Activated CD4-positive, alpha-beta T cell treated with anti-CD3 and anti-CD28 coated beads, Interleukin-2, amount 50 U/mL, for 1 hour (primary cell): ENCODE results near the gene HMGXB4.

Experiments
- DNase-seq: peaks from one replicate; pipeline ENCODE4 v3.0.0-alpha.2; 2020

The HMGXB4 gene

DNA sequence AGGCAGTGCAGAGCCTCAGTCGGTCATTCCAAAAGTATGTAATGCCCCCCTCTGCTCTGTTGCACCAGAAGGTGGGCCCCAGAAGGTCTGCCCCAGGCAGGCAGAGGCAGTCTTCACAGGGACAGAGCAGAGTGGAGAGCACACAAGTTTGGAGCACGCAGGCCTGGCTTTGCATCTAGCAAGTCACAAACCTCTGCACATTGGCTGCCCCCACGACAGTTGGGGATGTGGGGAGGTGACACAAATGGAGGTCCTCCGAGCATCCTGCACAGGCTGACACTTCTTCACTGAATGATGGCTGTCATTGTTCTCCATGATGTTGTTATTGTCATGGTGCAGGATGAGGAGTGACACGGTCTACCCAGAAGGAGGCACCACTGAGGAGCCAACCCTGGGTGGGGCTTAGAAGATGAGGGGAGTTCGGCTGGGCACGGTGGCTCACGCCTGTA is 54.3 kb downstream of the HMGXB4 start:
- no peak for DNase-seq

DNA sequence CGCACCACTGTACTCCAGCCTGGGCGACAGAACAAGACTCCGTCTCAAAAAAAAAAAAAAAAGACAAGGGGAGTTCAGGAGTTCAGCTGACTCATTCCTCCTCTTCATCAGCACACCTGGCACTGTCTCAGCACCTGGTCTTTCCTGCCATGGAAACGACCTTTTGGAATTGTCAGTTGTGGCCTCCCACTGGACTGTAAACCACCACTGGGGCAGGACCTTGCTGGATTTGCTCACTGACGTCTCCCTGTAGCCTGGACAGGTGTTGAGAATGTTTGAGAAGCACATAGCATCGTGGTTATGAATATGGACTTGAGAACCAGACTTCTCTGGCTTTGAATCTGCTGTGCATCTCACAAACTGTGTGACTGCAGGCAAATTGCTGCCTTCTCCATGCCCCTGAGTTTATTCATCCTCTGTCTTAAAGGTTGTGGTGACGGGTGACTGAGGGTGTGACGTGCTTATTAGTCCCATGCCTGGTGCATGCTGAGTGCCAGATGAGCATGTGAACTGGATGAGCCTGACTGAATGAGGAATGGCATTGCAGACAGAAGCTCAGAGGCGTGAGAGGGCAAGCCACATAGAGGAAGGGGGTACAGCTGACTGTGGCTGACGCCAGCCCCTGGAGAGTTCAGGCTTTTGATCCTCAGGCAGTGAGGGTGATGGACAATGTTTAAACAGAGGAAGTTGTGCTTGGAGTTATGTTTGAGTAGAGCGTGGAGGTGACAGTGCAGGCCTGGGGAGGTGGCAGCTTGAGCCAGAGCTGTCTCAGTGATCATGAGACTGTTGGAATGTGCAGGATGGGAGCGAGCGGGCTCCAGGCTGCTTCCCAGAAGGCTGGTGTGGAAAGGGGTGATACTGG is 55.1 kb downstream of the HMGXB4 start:
- no peak for DNase-seq

DNA sequence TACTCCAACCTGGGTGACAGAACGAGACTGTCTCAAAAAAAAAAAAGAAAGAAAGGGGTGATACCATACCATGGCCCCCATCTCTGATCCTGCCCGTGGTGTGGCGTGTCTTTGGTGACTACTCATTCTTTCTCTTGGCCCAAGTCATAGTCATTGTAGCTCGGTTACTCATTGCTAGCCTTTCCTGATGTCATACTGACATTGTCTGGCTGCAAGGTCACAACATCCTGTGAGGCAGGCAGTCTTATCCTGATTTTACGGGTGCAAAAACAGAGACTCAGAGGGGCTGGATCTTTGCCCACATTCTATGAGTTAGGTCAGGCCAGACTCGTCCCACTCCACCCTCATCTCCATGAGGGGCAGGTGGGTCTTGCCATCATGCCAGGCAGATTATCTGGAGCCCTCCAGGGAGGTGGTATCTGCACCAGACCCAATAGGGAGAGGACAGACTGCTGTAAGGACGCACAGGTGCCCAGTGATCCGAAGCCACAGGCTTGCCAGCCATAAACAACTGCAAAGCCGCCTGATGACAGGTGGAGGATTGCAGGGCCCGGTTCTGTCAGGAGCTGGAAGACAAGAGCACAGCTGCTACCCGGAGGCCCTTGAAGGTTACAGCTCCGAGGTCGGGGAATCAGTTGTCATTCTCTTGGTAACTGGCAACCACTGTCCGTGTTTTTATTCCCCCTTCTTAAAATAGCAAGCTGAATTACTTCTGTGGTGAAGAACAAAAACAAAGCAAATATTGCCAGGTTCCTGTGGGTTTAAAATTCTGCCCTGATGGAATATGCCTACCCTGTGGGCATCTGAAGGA is 56.2 kb downstream of the HMGXB4 start:
- DNase-seq = no peak

GRCh38 chr22:35314161-35314942 is 57.1 kb downstream of the HMGXB4 start:
- DNase-seq = no peak

- no peak for DNase-seq
Observed at GRCh38 chr22:35315141-35315854, 58.0 kb downstream of the HMGXB4 start.

DNA sequence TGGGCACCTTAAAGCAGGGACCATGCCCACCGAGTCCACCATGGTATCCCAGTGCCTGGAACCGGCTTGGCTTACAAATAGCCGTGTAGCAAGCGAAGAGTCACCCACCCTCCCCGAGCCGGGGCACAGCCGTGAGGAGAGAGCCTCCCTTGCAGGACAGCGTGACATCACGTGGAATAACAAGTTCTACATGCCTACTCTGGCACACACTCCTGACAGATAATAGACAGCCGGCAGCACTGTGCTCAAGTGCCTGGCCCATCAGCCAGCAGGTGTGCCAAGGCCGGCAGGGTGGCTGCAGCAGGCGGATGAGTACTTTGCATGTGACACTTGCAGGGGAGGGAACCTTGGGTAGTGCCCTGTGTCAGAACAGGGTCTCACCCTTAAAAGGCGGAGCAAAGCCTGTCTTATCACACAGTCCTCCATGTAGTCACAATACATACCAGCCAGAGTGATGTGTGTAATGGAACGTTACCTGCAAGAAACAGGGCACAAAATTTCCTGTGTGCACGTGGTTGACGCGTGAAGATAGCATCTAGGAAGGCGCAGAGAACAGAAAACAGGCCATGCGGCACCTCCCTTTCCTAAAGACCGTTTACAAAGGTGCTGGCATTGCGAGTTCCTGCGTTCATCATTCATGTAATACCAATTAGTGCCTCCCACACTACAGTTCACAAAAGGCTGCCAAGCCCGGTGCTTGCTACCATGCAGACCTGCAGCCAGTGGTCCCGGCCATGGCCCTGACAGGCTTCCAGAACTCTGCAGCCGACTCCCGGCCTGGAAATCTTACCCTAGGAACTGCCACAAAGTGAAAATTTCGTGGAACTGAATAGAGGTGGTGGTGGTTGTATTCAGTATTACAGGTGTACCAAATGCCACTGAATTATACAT is 58.8 kb downstream of the HMGXB4 start:
- no peak for DNase-seq

DNA sequence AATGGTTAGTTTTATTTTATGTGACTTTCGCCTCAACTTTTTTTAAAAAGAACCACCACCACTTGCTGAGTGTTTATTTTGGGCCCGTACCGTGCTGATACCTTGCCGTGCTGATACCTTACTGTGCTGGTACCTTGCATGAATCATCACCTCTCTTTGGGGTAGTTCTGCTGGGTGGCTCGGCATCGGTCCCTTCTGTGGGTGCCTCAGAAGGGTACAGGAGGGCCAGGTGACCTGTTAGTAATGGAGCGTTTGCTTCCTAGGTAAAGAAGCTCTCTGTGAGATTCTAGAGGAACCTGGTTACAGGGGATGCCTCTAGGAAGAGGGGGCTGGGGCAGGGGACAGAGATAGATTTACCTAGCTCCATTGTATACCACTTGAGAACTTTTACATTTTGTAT is 59.5 kb downstream of the HMGXB4 start:
- DNase-seq = no peak

DNA sequence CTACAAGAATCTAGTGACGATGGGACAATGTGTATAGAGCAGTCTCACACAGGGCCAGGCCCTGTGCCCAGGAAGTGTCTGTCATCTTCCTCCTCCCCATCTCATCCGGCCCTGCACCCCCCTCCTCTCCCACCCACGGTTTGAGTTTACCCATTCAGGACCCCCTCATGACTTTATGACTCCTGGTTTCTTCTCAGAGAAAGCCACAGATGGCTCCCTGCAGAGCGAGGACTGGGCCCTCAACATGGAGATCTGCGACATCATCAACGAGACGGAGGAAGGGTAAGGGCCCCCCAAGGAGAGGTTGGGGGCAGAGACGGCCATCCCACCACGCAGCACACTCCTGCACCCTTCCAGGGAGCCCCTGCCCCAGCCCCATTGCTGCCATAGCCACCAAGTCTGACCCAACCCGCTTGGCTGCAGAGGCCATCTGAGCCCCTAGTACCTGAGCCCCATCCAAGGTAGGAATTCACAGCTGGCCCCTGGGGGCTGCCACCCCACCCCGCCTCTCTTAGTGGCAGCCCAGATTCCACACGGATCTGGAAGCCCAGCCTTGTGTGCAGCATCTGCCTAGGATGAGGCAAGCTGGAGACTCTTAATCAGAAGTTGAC is 60.5 kb downstream of the HMGXB4 start:
- no peak for DNase-seq

DNA sequence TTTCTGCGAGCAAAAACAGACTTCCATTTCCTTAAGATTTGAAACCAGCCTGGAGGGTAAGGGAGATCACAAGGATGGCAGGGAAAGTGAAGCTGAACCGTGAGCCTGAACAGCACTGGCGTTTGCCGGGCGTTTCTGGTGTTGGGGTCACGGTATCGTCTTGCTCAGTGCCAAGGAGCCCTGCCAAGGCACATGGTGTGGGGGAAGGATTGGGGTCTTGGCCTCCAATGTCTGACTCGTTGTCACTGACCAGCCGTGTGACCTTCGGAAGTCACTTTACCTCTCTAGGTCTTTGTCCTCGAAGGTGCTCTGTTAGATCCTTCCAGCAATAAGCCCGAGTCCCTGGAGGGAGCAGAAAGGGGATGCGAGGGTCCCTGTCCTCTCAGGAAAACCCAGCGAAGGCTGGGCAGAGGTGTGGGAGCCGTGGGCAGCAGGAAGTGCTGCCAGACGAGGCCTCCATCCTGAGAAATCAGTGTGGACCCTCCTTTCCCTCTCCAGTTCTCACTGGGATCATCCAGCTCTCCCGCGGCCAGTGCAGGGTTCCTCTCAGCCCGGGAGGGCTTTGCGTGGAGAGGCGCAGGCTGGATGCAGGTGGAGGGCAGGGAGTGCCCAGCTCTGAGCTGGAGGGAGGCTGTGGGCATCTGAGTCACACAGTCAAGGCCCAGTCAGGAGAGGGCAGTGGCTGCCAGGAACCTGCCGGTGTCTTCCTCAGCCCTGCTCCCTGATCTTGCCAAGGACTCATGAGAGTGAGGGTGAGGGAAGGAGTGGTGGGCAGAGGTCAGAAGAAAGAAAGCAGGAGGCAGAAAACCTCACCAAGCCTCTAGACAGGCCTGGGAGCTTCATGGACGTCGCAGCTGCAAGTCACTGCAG is 61.3 kb downstream of the HMGXB4 start:
- no peak for DNase-seq

DNA sequence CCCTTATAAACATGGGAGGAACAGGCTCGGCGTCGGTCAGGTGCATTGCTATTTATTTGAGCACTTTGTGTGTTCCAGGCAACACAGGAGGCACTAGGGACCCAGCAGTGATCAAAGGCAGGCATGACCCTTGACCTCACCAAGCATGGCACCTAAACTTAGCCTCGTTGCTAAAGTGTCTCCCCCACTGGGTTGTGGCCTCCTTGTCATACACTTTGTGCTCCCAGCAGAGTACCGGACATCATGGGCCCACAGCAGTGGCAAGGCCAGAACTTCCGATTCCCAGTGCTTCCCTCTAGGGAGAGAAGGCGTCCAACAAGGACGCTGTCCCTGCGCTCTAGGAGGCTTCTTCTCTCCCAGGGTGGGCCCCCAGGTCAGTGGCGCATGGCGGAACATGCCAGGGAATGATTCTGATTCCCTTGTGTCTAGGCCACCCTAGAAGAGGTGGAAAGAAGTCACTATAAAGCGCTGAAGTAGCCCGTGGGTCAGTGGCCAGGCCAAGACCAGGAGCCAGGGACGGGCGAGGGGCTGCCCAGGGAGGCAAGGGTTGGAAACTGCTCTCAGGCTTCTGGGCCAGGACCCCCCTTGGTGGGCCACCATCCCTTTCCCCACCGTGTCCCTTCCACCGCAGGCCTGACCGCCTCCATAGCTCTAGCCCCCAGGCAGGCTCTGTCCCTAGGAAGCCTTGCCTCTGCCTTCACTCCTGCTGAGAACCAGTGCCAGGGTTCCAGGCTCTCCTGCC is 62.1 kb downstream of the HMGXB4 start:
- no peak for DNase-seq

GRCh38 chr22:35322126-35322525 is 64.8 kb downstream of the HMGXB4 start:
- DNase-seq = no peak

DNA sequence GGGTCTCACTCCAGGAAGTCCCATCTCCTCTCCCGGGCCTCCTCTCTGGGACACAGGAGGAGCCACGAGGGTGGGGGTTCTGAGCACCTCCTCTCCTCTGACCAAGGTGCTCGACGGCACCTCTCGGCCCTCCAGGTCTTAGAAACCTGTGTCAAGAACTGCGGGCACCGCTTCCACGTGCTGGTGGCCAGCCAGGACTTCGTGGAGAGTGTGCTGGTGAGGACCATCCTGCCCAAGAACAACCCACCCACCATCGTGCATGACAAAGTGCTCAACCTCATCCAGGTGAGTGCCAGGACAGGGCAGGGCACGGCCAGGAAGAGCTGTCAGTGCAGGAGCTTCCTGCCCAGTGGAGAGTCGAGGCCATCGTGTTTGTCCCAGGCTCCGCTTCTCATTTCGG is 65.6 kb downstream of the HMGXB4 start:
- DNase-seq = no peak

GRCh38 chr22:35323305-35323704 is 66.0 kb downstream of the HMGXB4 start:
- no peak for DNase-seq

- DNase-seq = no peak
Observed at GRCh38 chr22:35324067-35324466, 66.8 kb downstream of the HMGXB4 start.

- no peak for DNase-seq
Observed at GRCh38 chr22:35324762-35325161, 67.5 kb downstream of the HMGXB4 start.

- no peak for DNase-seq
Observed at GRCh38 chr22:35325209-35325608, 67.9 kb downstream of the HMGXB4 start.

DNA sequence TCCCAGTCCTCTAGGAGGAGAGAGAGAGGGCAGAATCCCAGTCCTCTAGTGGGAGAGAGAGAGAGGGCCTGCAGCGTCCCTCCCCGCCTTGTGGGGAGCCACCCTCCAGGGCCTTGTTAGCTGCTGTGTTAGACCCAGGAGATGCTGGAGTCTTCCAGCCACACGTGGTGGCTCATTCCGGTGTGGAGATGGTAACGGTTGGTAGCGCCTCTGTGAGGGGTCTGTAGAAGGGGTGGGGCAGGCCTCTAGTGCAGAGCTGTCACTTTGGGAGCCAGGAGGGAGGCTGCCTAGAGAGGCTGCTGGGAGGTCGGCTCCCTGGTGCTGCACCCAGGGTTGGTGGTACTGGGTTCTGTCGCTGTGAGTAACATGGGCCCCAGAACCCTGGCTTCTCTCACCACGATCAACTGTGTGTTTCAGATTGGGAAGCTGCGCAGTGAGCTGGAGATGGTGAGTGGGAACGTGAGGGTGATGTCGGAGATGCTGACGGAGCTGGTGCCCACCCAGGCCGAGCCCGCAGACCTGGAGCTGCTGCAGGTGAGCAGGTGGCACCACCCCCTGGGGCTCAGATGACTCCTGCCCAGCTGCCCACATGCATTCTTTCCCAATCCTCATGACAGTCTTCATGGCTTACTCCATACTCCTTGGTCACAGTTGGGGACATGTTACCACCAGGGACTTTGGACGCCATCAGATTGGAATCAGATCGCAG is 69.7 kb downstream of the HMGXB4 start:
- DNase-seq = no peak

- no peak for DNase-seq
Observed at GRCh38 chr22:35327690-35328471, 70.6 kb downstream of the HMGXB4 start.
